H1 (cell line): ENCODE measurements around the gene PRRC2A. TPM values are rescaled to one million over a fixed set of nuclear protein-coding genes. Genes with fewer than 3 reads are reported as not detected.

ENCODE experiments used
- CTCF ChIA-PET: fragments of 300-600 bp; sonication (Branson Sonifier 250); formaldehyde crosslinking; loops from one replicate; lab custom pipeline; 2021; ENCODE audit not compliant: partially characterized antibody; lab: Charles Lee
- POLR2A ChIA-PET: fragments of 300-600 bp; sonication (Branson Sonifier 250); formaldehyde crosslinking; loops from one replicate; lab custom pipeline; 2021; ENCODE audit warnings: inconsistent platforms; ENCODE audit not compliant: partially characterized antibody; lab: Charles Lee
- DNase-seq, 2 experiments: peaks; one replicate each; pipeline versions ENCODE4 v3.0.0 to v3.0.0-alpha.2; 2010 to 2022; ENCODE audit warnings: low spot score in 2 of 2, low read depth in 1 of 2, mixed read lengths in 1 of 2
- FAIRE-seq: peaks from 2 replicates; lab custom pipeline; 2011; peaks lifted over from hg19 to GRCh38; lab: Jason Lieb, UNC
- H2AFZ ChIP-seq: 2 replicates; pipeline ENCODE4 v1.8.1; 2012; ENCODE audit warnings: low read length, inconsistent platforms
- H2AK5ac ChIP-seq: 2 replicates; pipeline ENCODE4 v1.6.1; 2013; ENCODE audit warnings: low read depth, low read length
- H2BK120ac ChIP-seq: replicated peaks from 2 replicates; pipeline ENCODE3; 2013; ENCODE audit warnings: low read depth, low read length, inconsistent platforms
- H2BK12ac ChIP-seq: 2 replicates; pipeline ENCODE4 v1.6.1; 2013; ENCODE audit warnings: low read depth, low read length
- H2BK15ac ChIP-seq: 2 replicates; pipeline ENCODE4 v1.6.1; 2013; ENCODE audit warnings: low read length
- H2BK20ac ChIP-seq: 2 replicates; pipeline ENCODE4 v1.6.1; 2013; ENCODE audit warnings: low read length
- H2BK5ac ChIP-seq: 2 replicates; pipeline ENCODE4 v1.6.1; 2013; ENCODE audit warnings: low read depth, low read length
- H3K14ac ChIP-seq: 2 replicates; pipeline ENCODE4 v1.6.1; 2013; ENCODE audit warnings: inconsistent platforms; ENCODE audit not compliant: insufficient read length
- H3K18ac ChIP-seq: 2 replicates; pipeline ENCODE4 v1.6.1; 2013; ENCODE audit warnings: low read length; ENCODE audit errors: extremely low read depth
- H3K23ac ChIP-seq: 2 replicates; pipeline ENCODE4 v1.6.1; 2013; ENCODE audit warnings: inconsistent platforms; ENCODE audit not compliant: insufficient read length
- H3K23me2 ChIP-seq: 2 replicates; pipeline ENCODE4 v1.6.1; 2013; ENCODE audit warnings: low read depth, low read length
- H3K27ac ChIP-seq: 2 replicates; pipeline ENCODE4 v1.6.1; 2011; ENCODE audit warnings: low read depth, low read length, inconsistent platforms
- H3K27me3 ChIP-seq, 4 experiments: replicated peaks in 1 of 4; 1 replicate in 1 of 4; 2 replicates in 3 of 4; pipeline versions ENCODE4 v1.6.1 to v1.8.1; 2011 to 2013; ENCODE audit warnings: low read length in 3 of 4, mild to moderate bottlenecking in 3 of 4, inconsistent platforms in 2 of 4, mixed read lengths in 2 of 4, moderate library complexity in 1 of 4; ENCODE audit not compliant: control insufficient read depth in 3 of 4, insufficient read depth in 3 of 4; ENCODE audit errors: extremely low read depth in 1 of 4
- H3K36me3 ChIP-seq, 4 experiments: 2 replicates each; pipeline versions ENCODE4 v1.6.1 to v1.8.1; 2011 to 2013; ENCODE audit warnings: mild to moderate bottlenecking in 4 of 4, low read length in 3 of 4, moderate library complexity in 2 of 4, control low read depth in 1 of 4, inconsistent platforms in 1 of 4; ENCODE audit not compliant: insufficient read depth in 4 of 4, control insufficient read depth in 2 of 4
- H3K4ac ChIP-seq: replicated peaks from 2 replicates; pipeline ENCODE3; 2013; ENCODE audit warnings: low read length, low read depth, mixed read lengths, inconsistent platforms; ENCODE audit not compliant: insufficient read length
- H3K4me1 ChIP-seq, 4 experiments: replicated peaks in 1 of 4; 1 replicate in 1 of 4; 2 replicates in 3 of 4; pipeline versions ENCODE4 v1.6.1 to v1.8.1; 2011 to 2013; ENCODE audit warnings: low read length in 3 of 4, inconsistent platforms in 2 of 4, mixed read lengths in 1 of 4; ENCODE audit not compliant: insufficient read depth in 4 of 4, control insufficient read depth in 3 of 4
- H3K4me2 ChIP-seq, 2 experiments: 2 replicates each; pipeline versions ENCODE4 v1.6.1 to v1.8.1; 2011 to 2013; ENCODE audit warnings: low read depth in 2 of 2, low read length in 2 of 2, control low read depth in 1 of 2, inconsistent platforms in 1 of 2, mild to moderate bottlenecking in 1 of 2; ENCODE audit not compliant: insufficient read depth in 1 of 2
- H3K4me3 ChIP-seq, 4 experiments: fragments of 200-600, 300-600 bp in 1 of 4; sonication (generic), shearing (Covaris generic), sonication (Bioruptor Twin) in 1 of 4; 2 replicates each; pipeline versions ENCODE4 v1.5.1 to v1.8.1; 2011 to 2016; ENCODE audit warnings: low read length in 4 of 4, low read depth in 3 of 4, control low read depth in 2 of 4, inconsistent platforms in 2 of 4, mild to moderate bottlenecking in 2 of 4, mixed read lengths in 1 of 4, moderate library complexity in 1 of 4; ENCODE audit not compliant: insufficient read depth in 2 of 4; ENCODE audit errors: extremely low read depth in 1 of 4
- H3K56ac ChIP-seq: replicated peaks from 2 replicates; pipeline ENCODE3; 2013; ENCODE audit warnings: low read depth, mild to moderate bottlenecking, mixed read lengths, low read length, inconsistent platforms; ENCODE audit not compliant: insufficient read length
- H3K79me1 ChIP-seq: 2 replicates; pipeline ENCODE4 v1.6.1; 2013; ENCODE audit warnings: low read depth, low read length, control low read depth
- H3K79me2 ChIP-seq, 2 experiments: 2 replicates each; pipeline versions ENCODE4 v1.6.1 to v1.8.1; 2012 to 2013; ENCODE audit warnings: low read length in 2 of 2, mild to moderate bottlenecking in 2 of 2, inconsistent platforms in 1 of 2; ENCODE audit not compliant: insufficient read depth in 2 of 2, control insufficient read depth in 1 of 2
- H3K9ac ChIP-seq, 4 experiments: replicated peaks in 1 of 4; 1 replicate in 1 of 4; 2 replicates in 3 of 4; pipeline versions ENCODE4 v1.6.1 to v1.8.1; 2011 to 2013; ENCODE audit warnings: low read depth in 3 of 4, low read length in 3 of 4, control low read depth in 2 of 4, mild to moderate bottlenecking in 2 of 4, moderate library complexity in 2 of 4, inconsistent platforms in 1 of 4; ENCODE audit errors: extremely low read depth in 1 of 4
- H3K9me3 ChIP-seq, 2 experiments: 2 replicates each; pipeline versions ENCODE4 v1.6.1 to v1.8.1; 2012 to 2013; ENCODE audit warnings: mild to moderate bottlenecking in 2 of 2, moderate library complexity in 2 of 2, control low read depth in 1 of 2, inconsistent platforms in 1 of 2, low read depth in 1 of 2, low read length in 1 of 2, mixed read lengths in 1 of 2; ENCODE audit not compliant: insufficient read depth in 2 of 2
- H4K20me1 ChIP-seq, 2 experiments: replicated peaks in 1 of 2; 2 replicates each; pipeline versions ENCODE3 to v1.8.1; 2011 to 2013; ENCODE audit warnings: inconsistent platforms in 2 of 2, low read length in 2 of 2, mild to moderate bottlenecking in 1 of 2; ENCODE audit not compliant: insufficient read depth in 2 of 2, control insufficient read depth in 1 of 2
- H4K5ac ChIP-seq: 2 replicates; pipeline ENCODE4 v1.6.1; 2013; ENCODE audit warnings: low read length, low read depth, mixed read lengths, inconsistent platforms; ENCODE audit not compliant: insufficient read length
- H4K8ac ChIP-seq: 2 replicates; pipeline ENCODE4 v1.8.0; 2013; ENCODE audit warnings: mild to moderate bottlenecking, moderate library complexity, low read length, inconsistent platforms; ENCODE audit not compliant: insufficient read depth; ENCODE audit errors: extremely low read depth
- H4K91ac ChIP-seq: replicated peaks from 2 replicates; pipeline ENCODE3; 2013; ENCODE audit warnings: low read length, mixed read lengths, inconsistent platforms; ENCODE audit not compliant: insufficient read length
- EP300 ChIP-seq, 2 experiments: IDR thresholded peaks; 1 replicate in 1 of 2; 2 replicates in 1 of 2; pipeline ENCODE4 v1.6.1; 2011 to 2012; ENCODE audit warnings: low read depth in 2 of 2, low read length in 2 of 2, mild to moderate bottlenecking in 2 of 2, borderline replicate concordance in 1 of 2, inconsistent platforms in 1 of 2, moderate library complexity in 1 of 2
- SP1 ChIP-seq: IDR thresholded peaks from 2 replicates; pipeline ENCODE4 v1.6.1; 2011; ENCODE audit warnings: low read depth, low read length
- SRF ChIP-seq: IDR thresholded peaks from 2 replicates; pipeline ENCODE4 v1.6.1; 2011; ENCODE audit warnings: mild to moderate bottlenecking, low read depth, low read length, moderate library complexity
- WGBS, 2 experiments: shearing (Covaris generic) in 1 of 2; methylation state at CpG; one replicate each; pipeline versions ENCODE4 v1.1.6 to v1.1.7; 2013 to 2015; ENCODE audit warnings: low lambda C conversion rate in 2 of 2, mixed read lengths in 2 of 2, inconsistent platforms in 1 of 2, low coverage in 1 of 2, missing lambda C conversion rate in 1 of 2; ENCODE audit not compliant: insufficient replicate concordance in 2 of 2, insufficient coverage in 1 of 2, insufficient read length in 1 of 2; ENCODE audit errors: extremely low coverage in 1 of 2, missing lambda C conversion rate in 1 of 2; 5-methylcytosine and 5-hydroxymethylcytosine counted together
- polyA plus RNA-seq, 7 experiments: library from polyadenylated mRNA; depleted of rRNA in 3 of 7; stranded (reverse) in 5 of 7; unstranded in 2 of 7; fragments of >200 nt in 5 of 7; fragments of 200-250 nt in 2 of 7; gene quantifications; 1 replicate in 5 of 7; 2 replicates in 1 of 7; 4 replicates in 1 of 7; pipeline versions ENCODE4 v1.2.1 to v1.2.3, GENCODE V29; 2011 to 2013; ENCODE audit warnings: missing spikeins in 2 of 7, mixed read lengths in 2 of 7
- total RNA-seq: library from RNA; stranded (reverse); fragmentation: NEBNext Ultra II Directional; extraction: Animal tissue kit (Norgen Biotek cat#: 25700); gene quantifications from 2 replicates; pipeline ENCODE4 v1.2.1, GENCODE V29; 2021

Gene PRRC2A
- total and polyA plus RNA-seq, 2 of the 8 experiments (the other 6 are each of a cell fraction or from before 2014, with no cell fraction given), result 118 to 300 TPM

DNA sequence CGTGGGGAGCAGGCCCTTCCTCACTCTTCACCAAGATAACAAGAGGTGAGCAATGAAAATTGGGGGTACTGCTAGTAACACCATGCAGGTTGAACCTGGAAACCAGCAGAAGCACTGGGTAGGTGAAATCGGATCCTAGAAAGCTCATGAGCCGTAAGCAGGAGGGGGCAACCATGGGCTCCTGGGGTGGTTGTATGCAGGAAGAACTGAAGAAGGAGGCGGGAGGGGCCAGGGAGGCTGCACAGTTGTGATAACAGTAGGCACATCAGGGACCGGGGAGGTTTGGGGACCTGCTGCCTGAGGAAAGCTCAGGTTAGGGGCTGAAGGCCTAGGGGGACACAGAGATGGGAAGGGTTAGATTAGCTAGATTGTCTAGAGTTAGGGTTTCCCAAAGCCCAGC is 66.0 kb downstream of the PRRC2A start:
- H3K4me1 ChIP-seq, result peaks cover 0 to 5% (median 4%) of the 10 kb centered on the region in 4 experiments; a peak in 5 of 7 replicates
- H3K79me2 ChIP-seq, result no peaks in the 10 kb centered on the region
- H3K79me1 ChIP-seq, result no peaks in the 10 kb centered on the region
- no peaks in the 10 kb centered on the region for H3K9me3 ChIP-seq
- CTCF ChIA-PET, result interaction anchor here (0.6 to 1.9 kb wide), 6 partner anchors 27 to 182 kb away, joined by 3 to 7 read pairs (median 4); partner anchors contain the start of gene LY6G6D
- no peak overlapping the region for H3K23ac ChIP-seq
- H2BK20ac ChIP-seq, result no peak overlapping the region
- DNase-seq, result no peak
- H3K27me3 ChIP-seq, result peaks cover 3 to 10% (median 10%) of the 10 kb centered on the region in 4 experiments; a peak in 6 of 7 replicates
- no peak overlapping the region for H3K9ac ChIP-seq
- no peak overlapping the region for H3K27ac ChIP-seq
- no peak overlapping the region for H2BK15ac ChIP-seq
- peaks cover 6% of the 10 kb centered on the region; the same call in 1 of the 2 replicates for H3K23me2 ChIP-seq
- H3K4me2 ChIP-seq, result no peak overlapping the region
- no peak overlapping the region for H3K14ac ChIP-seq
- H2BK12ac ChIP-seq, result no peak overlapping the region
- H3K56ac ChIP-seq, result no peak overlapping the region
- no peak overlapping the region for H4K8ac ChIP-seq
- no peak overlapping the region for H2BK120ac ChIP-seq
- no peak overlapping the region for H4K91ac ChIP-seq
- no peak overlapping the region for H2BK5ac ChIP-seq
- H3K4ac ChIP-seq, result no peak overlapping the region
- no peak for FAIRE-seq
- POLR2A ChIA-PET, result interaction anchor here (1.2 to 1.5 kb wide), 2 partner anchors 54 to 166 kb away, joined by 3 to 4 read pairs; no protein-coding TSS in a partner anchor
- TF ChIP-seq SRF (no peak), EP300 (IDR thresholded peaks at IDR 0.05; ENCODE audit: borderline replicate concordance in 1 of 2, low read depth in 2 of 2, low read length in 2 of 2) (no peak), SP1 (no peak)
- TF ChIP-seq, all 59 proteins: peak for 0
- WGBS, 2 experiments, result 87% methylated on average over 5 of the region's 5 CpGs; no CpG with 5 or more reads in 1 of the 2 experiments
- Histone ChIP-seq H3K36me3 (peaks cover 2 to 23% (median 15%) of the 10 kb centered on the region in 4 experiments; a peak in 5 of 8 replicates), H2AK5ac (no peak overlapping the region), H2AFZ (no peak overlapping the region), H3K18ac (no peak overlapping the region), H4K5ac (no peak overlapping the region), H4K20me1 (no peaks in the 10 kb centered on the region), H3K4me3 (no peak overlapping the region)
